ENCODE measurements around the gene TTC33.
"Not testable (repeated sequence)": the region's sequence is repeated elsewhere in the genome, so short reads cannot be mapped to it uniquely, and the experiment has no call there.

The TTC33 gene

DNA sequence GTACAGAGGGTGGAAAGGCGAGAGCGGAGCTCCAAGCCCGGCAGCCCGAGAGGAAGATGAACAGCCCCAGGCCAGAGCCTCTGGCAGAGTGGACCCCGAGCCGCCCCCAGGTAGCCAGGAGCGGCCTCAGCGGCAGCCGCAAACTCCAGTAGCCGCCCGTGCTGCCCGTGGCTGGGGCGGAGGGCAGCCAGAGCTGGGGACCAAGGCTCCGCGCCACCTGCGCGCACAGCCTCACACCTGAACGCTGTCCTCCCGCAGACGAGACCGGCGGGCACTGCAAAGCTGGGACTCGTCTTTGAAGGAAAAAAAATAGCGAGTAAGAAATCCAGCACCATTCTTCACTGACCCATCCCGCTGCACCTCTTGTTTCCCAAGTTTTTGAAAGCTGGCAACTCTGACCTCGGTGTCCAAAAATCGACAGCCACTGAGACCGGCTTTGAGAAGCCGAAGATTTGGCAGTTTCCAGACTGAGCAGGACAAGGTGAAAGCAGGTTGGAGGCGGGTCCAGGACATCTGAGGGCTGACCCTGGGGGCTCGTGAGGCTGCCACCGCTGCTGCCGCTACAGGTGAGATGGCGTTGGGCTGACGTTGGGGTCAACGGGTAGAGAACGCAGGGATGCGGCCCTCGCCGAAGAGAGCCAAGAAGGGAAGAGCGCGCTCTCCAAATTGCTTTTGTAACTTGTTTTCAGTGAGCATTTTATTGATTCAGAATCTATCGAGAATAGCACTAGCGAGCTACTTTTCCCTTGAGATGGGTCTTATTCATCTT, 75.7 kb downstream of the TTC33 start, which contains the start of gene PTGER4:
Gene PTGER4, plus strand, starts transcription at position 3 of the 769 bp plus-strand sequence. CDS start 1,079 bp downstream, outside the sequence.
- peak in 1 of 2 donors; percentile 33 for DNase-seq (ENCODE audit: low read depth in 2 of 2)

DNA sequence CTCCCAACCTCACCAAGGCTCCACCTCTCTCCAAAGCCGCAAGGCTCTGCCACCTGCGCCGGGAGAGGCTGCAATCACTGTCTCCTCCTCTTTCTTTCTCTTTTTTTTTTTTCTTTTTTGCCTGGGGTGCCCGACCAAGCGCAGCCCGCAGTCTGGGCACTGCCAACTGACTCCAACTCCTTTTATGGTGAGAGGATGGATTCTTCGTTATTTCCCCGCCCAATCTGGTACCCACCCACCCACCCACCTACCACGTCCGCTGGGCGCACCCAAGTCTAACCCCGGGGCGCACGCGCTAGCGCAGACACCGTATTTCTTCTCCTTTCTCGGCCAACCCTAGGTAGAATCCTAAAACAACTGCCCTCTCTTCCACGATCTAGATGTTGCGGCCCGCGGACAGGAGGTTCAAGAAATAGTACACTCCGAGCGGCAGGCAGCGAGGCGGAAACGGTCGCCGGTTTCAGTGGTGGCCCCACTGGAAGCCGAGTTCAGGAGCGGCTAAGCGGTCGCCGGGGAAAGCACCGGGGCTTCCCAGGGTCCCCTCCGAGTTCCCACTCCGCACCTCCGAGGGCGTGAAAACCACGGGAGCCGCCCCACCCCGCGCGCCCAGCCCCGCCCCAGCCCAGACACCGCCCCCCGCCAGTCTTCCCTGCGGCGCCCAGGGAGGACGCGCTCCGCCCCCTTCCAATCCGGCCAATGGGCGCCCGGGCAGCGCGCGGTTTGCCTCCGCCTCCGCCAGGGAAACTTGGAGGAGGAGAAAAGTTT, 76.4 kb downstream of the TTC33 start:
- DNase-seq (ENCODE audit: low read depth in 2 of 2): peak; percentile 88 to 90

DNA sequence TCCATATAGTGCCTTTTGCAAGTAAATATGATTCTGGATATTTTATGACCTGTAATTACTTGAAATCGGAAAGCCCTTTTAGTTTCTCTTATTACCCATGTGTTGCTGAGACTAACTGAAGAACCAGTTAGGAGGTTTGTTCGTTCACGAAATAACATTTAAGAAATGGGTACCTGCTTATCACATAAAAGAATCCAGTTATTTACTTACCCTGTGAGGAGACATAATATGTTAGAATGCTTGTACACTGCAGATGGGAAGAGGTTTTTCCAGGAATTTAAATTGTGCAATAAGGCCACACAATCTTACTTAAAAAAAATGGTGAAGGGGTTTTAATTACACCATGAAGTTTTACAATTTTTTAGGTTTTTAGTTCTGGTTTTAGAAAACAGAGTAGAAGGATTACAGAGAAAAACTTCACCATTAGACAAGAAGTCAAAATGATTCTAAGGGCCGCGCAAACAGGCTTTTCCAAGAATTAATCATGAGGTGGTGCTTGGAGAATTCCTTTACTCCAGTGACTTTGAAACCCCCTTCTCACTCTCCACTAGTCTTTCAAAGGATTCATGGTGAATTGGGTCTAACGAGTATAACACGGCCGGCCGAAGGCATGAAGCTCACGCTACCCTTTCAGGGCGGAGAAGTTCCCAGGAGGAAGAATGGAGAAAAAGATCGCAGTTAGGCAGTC, 77.2 kb downstream of the TTC33 start:
- DNase-seq (ENCODE audit: low read depth in 2 of 2): no peak

DNA sequence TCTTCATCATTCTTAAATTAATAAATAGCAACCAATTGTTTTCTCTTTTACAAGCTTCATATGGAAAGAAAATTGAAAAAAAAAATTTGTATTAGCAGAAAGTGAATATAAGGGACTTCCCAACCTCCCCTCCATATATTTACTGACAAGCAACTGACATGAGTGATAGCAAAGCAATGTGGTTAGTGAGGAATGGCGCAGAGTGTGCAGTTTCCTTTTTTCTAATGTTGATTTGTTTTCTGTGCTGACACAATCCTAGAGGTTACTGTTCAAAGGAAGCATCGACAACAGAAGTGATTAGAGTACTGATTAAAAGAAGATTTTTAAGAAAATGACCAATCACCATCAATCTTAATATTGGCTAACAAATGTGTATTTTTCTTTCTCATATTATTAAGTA, 77.7 kb downstream of the TTC33 start:
- no peak for DNase-seq (ENCODE audit: low read depth in 2 of 2)

DNA sequence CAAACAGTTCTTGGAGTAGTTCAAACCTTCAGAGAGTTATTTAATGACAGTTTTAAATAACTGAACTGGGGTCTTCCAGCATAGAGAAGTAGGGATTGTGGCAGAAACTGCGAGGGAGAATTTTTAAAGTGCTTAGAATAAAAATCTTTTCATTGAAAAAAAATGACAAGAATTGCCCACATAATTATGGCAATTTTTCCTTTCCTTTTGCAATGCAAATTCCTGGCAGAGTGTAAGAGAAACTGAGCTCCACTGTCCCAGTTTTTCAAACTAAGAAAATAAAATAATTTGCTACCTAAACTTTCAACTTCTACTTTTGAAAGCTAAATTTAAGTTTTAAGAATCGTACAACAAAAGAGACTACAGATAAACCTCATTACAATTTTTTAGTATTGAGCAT, 78.3 kb downstream of the TTC33 start:
- no peak for DNase-seq (ENCODE audit: low read depth in 2 of 2)

DNA sequence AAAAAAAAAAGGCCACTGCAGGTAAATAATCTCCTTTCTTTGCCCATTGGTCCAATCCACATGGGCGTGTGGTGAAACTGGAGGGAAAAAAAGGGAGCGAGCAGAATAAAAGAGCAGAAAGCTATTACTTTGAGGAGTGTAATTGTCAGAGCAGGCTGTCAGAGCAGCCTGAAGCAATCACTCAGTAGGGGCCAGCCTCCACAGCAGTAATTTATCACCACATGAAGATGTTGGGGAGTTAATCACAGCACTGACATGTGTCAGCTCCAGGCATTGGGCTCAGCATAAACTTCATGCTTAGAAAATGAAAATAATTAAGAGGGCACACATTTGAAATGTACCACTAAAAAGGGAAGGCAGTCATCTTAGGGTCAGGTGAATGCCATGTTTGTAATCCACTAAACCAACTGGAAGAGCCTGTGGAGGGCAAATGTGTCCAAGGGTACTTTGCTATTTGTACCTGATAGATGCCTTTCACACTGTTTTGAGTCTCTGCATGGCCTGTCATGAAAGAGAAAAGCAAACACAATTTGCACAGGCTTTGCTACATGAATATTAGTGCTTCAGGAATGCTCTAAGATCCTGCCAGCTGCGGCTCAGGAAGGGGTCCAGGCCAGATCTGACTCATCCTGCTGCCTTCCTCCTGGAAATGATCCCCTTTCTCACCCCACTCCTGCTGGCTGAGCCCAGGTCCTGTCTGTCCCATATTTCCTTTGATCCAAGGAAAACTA, 79.0 kb downstream of the TTC33 start:
- DNase-seq (ENCODE audit: low read depth in 2 of 2): no peak

DNA sequence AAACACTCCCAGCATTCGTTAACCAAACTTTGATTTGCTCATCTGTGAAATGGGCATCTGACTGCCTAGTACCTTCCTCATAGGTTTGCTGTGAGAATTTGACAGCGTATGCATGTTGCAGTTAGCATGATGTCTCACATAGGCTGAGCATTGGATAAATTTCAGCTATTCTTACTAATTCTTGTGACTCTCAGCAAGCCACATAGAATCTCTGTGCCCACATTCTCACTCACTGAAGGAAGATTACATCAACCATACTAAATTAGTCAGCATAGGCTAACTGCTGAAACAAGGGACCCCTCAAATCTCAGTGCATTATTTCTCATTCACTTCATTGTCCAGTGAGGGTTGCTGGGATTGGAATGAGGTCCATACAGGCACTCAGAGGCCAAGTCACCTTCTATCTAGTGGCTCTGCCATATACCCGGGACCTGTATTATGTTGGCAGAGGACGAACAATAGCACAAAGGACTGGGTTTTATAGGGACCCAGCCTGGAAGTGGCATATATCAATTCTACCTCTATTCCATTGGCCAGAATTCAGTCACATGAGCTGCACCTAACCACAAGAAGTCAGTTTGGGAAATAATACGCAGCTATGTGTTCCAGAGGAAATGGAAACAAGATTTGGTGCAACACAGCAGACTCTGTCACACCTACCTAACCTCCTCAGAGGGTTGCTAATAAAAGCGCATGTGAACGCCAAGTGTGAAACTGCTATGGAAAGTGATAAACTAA, 80.2 kb downstream of the TTC33 start:
- no peak for DNase-seq (ENCODE audit: low read depth in 2 of 2)

DNA sequence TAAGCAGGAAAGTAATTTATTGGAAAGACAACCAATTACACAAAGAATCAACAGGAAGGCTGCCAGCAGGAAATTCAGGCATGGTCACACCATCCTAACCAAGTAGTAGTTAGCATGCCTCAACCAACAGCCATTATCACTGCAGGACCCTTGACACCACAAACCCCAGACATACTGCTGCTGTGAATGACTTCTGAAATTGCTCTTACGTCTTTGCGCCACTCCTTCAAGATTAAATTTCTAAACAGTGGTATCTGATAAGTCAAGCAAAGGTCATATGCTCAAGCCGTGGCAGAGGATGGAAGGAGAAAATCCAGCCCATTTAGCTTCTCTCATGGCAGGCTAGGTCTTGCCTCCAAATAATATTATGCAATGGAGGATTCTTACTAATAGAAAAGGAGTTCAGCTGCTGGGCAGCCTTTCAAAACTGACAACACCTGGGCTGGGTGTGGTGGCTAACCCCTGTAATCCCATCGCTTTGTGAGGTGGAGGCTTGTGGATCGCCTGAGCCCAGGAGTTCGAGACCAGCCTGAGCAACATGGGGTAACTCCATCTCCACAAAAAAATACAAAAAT, 81.0 kb downstream of the TTC33 start:
- no peak for DNase-seq (ENCODE audit: low read depth in 2 of 2)

DNA sequence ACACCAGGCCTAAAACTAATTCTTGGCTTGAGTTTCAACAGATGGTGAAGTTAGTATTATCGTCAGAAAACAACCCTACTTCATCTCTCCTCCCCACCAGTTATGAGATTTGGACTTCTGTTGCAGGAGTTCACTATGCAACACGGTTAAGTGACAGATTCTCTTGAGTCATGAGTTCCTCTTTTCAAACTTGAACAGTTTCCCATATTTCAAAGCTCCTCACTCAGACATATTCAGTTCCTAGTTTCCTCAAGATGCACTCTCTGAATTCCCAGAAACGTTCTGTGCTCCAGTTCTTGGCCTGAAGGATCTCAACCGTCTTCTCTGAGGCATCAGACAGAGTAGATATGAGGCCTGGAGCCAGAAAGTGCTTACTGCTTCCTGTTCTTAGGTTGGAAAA, 83.3 kb downstream of the TTC33 start:
- no peak for DNase-seq (ENCODE audit: low read depth in 2 of 2)

DNA sequence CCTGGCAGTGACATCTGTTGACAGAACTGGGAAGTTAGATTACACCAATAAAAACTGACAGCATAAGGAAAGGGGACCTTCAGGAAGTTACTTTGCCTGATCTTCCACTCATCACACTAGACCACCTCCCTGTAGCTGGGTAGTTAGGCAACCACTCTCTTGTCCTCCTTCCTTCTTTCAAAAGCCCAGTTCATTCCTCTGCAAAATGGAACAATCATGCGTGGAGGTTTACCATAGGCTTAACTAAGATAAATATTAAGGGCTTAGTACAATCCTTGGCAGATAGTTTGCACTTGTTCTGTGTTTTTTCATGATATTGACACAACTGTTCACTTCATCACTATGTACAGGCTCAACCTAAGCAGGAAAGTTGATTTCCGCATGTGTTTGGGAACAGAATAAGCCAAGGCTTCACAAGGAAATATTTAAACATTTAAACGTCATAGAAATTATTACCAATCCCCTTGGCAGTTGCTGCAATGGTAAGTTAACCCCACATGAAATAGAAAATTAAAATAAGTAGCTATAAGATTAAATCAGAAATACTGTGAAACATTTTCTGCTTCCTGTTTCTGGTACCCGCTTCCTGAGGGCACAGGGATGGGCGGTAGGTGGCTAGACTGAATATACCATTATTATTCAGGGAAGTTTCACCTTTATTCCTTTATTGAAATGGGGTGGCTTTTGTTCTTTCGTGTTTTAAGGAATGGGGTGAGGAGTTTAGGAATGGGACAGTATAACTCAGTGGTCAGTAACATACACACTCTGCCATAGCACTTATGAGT, 86.0 kb downstream of the TTC33 start:
- no peak for DNase-seq (ENCODE audit: low read depth in 2 of 2)

DNA sequence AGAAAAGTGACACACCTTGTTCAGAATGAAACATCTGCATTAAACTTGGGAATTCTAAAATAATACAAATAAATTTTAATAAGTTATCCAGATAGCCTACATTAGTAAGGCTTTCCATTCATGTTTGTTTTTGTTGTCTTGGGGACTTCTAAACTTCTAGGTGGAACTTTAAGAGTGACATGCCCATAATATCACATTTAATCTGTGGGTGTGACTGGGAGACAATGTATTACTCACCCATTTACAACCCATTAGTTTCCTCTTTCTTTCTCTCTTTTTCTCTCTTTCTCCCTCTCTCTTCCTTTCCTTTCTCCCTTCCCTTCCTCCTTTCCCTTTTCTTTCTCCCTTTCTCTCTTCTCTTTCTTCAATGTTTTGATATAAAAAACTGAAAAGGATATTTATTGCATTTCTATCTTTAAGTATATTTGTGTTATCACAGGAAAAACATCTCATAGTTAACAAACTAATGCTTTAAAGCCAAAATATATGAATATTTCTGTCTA, 88.5 kb downstream of the TTC33 start:
- DNase-seq (ENCODE audit: low read depth in 2 of 2): no peak

DNA sequence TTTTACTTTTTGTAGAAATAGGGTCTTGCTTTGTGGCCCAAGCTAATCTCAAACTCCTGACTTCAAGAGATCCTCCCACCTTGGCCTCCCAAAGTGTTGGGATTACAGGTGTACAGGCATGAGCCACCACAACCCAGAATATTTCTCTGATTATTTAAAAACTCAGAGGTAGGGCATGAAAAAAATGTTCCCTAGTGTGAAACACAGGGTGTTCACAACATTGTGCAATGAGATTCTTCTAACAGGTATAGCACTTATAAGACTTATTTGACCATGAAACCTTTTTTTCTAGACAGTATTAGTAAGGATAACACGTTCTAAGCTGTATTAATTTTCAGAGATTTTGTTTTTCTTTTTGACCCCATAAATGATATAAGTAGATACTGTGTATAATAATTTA, 89.1 kb downstream of the TTC33 start:
- DNase-seq (ENCODE audit: low read depth in 2 of 2): no peak

DNA sequence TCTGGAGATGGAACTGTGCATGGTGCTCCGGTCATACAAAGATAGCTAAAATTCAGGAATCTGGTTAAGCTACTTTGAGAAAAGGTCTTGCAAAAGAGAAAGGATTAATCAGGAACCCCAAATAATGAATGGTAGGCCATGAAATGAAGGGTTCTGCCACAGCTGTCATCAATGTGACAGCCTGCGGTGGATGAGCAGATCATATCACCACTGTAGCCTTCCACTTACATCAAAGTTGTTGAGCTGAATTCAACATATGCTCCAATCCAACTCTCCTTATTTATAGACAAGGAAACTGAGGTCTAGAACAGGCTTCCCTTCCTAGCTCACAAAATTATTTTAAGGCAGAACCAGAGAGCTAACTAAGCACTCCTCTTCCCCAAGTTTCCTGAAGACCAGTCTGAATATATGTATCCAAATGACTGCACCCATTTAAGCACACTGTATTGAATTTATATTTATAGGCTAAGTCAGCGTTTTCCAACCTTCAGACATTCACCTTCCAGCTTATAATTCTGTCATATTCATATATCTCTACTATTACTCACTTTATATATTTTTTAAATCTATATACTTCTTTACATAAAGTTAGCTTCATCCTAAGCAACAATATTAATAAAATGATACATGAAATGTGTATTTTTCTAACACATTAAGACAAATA, 90.0 kb downstream of the TTC33 start:
- DNase-seq (ENCODE audit: low read depth in 2 of 2): no peak

DNA sequence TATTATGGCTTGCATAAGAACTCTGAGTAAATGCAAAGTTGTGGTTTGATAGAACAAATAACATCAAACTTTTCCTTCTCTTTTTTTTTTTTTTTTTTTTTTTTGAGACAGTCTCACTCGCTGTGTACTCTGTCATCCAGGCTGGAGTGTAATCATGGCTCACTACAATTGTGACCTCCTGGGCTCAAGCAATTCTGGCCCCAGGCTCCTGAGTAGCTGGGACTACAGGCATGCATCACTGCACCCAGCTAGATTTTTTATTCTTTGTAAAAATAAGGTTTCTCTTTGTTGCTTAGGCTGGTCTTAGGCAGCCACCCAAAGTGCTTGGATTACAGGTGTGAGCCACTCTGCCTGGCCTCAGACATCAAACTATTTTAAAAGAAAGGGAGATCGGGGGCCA, 95.0 kb downstream of the TTC33 start:
- DNase-seq (ENCODE audit: low read depth in 2 of 2): no peak

DNA sequence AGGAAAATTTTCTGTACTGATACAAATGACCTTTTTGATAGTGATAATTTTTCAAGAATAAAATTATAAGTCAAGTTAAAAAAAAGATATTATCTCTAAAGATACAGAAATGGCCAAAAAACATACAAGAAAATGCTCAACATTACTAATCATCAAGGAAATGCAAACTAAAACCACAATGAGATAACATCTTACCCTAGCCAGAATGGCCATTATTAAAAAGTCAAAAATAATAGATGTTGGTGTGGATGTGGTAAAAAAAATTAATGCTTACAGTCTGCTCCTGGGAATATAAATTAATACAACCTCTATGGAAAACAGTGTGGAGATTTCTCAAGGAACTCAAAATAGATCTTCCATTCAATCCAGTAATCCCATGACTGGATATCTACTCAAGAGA, 99.0 kb downstream of the TTC33 start:
- no peak for DNase-seq (ENCODE audit: low read depth in 2 of 2)

DNA sequence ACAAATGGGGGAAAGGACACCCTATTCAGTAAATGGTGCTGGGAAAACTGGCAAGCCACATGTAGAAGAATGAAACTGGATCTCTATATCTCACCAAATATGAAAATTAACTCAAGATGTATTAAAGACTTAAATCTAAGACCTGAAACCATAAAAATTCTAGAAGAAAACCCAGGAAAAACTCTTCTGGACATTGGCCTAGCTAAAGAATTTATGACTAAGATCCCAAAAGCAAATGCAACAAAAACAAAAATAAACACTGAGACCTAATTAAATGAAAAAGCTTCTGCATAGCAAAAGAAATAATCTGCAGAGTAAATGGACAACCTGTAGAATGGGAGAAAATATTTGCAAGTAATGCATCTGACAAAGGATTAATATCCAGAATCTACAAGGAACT, 99.7 kb downstream of the TTC33 start:
- not testable (repeated sequence) for DNase-seq (ENCODE audit: low read depth in 2 of 2)

DNA sequence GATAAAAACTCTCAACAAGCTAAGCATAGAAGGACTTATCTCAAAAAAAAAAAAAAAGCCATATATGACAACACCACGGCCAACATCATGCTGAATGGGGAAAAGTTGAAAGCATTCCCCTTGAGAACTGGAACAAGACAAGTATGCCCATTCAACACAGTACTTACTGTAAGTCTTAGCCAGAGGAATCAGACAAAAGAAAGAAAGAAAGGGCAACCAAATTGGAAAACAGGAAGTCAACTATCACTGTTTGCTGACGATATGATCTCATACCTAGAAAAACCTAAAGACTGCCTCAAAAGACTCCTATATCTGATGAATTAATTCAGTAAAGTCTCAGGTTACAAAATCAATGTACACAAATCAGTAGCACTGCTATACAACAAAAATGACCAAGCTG, 100.6 kb downstream of the TTC33 start:
- DNase-seq (ENCODE audit: low read depth in 2 of 2): no peak

DNA sequence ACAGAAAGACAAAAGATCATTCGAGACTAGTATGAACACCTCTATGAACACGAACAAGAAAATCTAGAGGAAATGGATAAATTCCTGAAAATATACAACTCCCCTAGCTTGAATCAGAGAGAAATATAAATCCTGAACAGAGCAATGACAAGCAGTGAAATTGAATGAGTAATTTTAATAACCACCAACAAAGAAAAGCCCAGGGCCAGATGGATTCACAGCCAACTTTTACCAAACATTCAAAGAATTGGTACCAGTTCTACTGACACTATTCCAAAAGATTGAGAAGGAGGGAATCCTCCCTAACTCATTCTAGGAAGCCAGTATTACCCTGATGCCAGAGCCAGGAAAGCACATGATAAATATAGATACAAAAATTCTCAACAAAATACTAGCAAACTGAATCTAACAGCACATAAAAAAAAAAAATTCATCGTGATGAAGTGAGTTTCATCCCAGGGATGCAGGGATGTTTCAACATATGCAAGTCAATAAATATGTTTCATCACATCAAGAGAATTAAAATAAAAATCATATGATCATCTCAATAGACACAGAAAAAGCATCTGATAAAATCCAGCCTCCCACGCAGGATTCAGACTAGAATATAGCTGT, 101.3 kb downstream of the TTC33 start:
- no peak for DNase-seq (ENCODE audit: low read depth in 2 of 2)
